Measurements from ENCODE around the gene RAD21L1. TPM values are rescaled to one million over a fixed set of nuclear protein-coding genes. Genes with fewer than 3 reads are reported as not detected.

The RAD21L1 gene
- total RNA-seq, 4 donors from 2014 or later: not detected

GRCh38 chr20:1240549-1240948 is 14.7 kb downstream of the RAD21L1 start:
- Histone ChIP-seq H3K36me3 (no peaks in the 10 kb centered on the region), H3K9me3 (no peaks in the 10 kb centered on the region), H3K4me1 (no peaks in the 10 kb centered on the region), H3K4me3 (no peak overlapping the region), H3K27me3 (peaks cover 0 to 17% (median 0%) of the 10 kb centered on the region in 4 donors), H3K27ac (replicated peaks in 1 of 4) (no peak overlapping the region)
- no peak for DNase-seq (ENCODE audit: extremely low spot score)
- 88% methylated on average over 5 of the region's 5 CpGs for WGBS
- intact Hi-C loops (cut with DNase I): no loop called here
- no peak for TF ChIP-seq EP300 (IDR thresholded peaks at IDR 0.05)

GRCh38 chr20:1241456-1241855 is 15.6 kb downstream of the RAD21L1 start:
- intact Hi-C loops (cut with DNase I): no loop called here
- DNase-seq (ENCODE audit: extremely low spot score): no peak
- Histone ChIP-seq H3K9me3 (no peaks in the 10 kb centered on the region), H3K4me1 (no peaks in the 10 kb centered on the region), H3K27ac (replicated peaks in 1 of 4) (no peak overlapping the region), H3K4me3 (no peak overlapping the region), H3K36me3 (no peaks in the 10 kb centered on the region), H3K27me3 (peaks cover 0 to 12% (median 0%) of the 10 kb centered on the region in 4 donors)
- TF ChIP-seq EP300 (IDR thresholded peaks at IDR 0.05) (no peak), CTCF (IDR thresholded peaks at IDR 0.05) (no peak), POLR2AphosphoS5 (IDR thresholded peaks at IDR 0.05) (no peak), POLR2A (IDR thresholded peaks at IDR 0.05; ENCODE audit: low read depth) (no peak)

GRCh38 chr20:1242099-1242498 is 16.3 kb downstream of the RAD21L1 start:
- 92% methylated on average over 2 of the region's 3 CpGs for WGBS
- Histone ChIP-seq H3K4me1 (no peaks in the 10 kb centered on the region), H3K9me3 (no peaks in the 10 kb centered on the region), H3K36me3 (no peaks in the 10 kb centered on the region), H3K27ac (replicated peaks in 1 of 4) (no peak overlapping the region), H3K27me3 (peaks cover 0 to 12% (median 0%) of the 10 kb centered on the region in 4 donors), H3K4me3 (no peak overlapping the region)
- TF ChIP-seq POLR2AphosphoS5 (IDR thresholded peaks at IDR 0.05) (no peak), CTCF (IDR thresholded peaks at IDR 0.05) (no peak), EP300 (IDR thresholded peaks at IDR 0.05) (no peak), POLR2A (IDR thresholded peaks at IDR 0.05; ENCODE audit: low read depth) (no peak)
- no peak for DNase-seq (ENCODE audit: extremely low spot score)
- intact Hi-C loops (cut with DNase I): no loop called here

- no peak overlapping the region for H3K4me3 ChIP-seq
- no peaks in the 10 kb centered on the region for H3K36me3 ChIP-seq
- H3K27me3 ChIP-seq: peaks cover 0 to 12% (median 0%) of the 10 kb centered on the region in 4 donors
- TF ChIP-seq POLR2A (IDR thresholded peaks at IDR 0.05; ENCODE audit: low read depth) (no peak), EP300 (IDR thresholded peaks at IDR 0.05) (no peak), CTCF (IDR thresholded peaks at IDR 0.05) (no peak), POLR2AphosphoS5 (IDR thresholded peaks at IDR 0.05) (no peak)
- H3K4me1 ChIP-seq: no peaks in the 10 kb centered on the region
- H3K27ac ChIP-seq (replicated peaks in 1 of 4): no peak overlapping the region
- intact Hi-C loops (cut with DNase I): no loop called here
- no peaks in the 10 kb centered on the region for H3K9me3 ChIP-seq
- DNase-seq (ENCODE audit: extremely low spot score): no peak
- 16% methylated on average over 2 of the region's 2 CpGs for WGBS
These were observed 16.7 kb downstream of the RAD21L1 start for GRCh38 chr20:1242530-1242929.

GRCh38 chr20:1245578-1245977 is 19.7 kb downstream of the RAD21L1 start:
- Histone ChIP-seq H3K4me1 (no peaks in the 10 kb centered on the region), H3K27me3 (peaks cover 0 to 11% (median 0%) of the 10 kb centered on the region in 4 donors), H3K4me3 (no peak overlapping the region), H3K9me3 (no peaks in the 10 kb centered on the region), H3K27ac (replicated peaks in 1 of 4) (no peak overlapping the region), H3K36me3 (no peaks in the 10 kb centered on the region)
- DNase-seq (ENCODE audit: extremely low spot score): no peak
- WGBS: 33% methylated on average over 2 of the region's 2 CpGs
- intact Hi-C loops (cut with DNase I): no loop called here
- TF ChIP-seq CTCF (IDR thresholded peaks at IDR 0.05): no peak
- no peak for TF ChIP-seq EP300 (IDR thresholded peaks at IDR 0.05)
- TF ChIP-seq POLR2AphosphoS5 (IDR thresholded peaks at IDR 0.05): no peak
- no peak for TF ChIP-seq POLR2A (IDR thresholded peaks at IDR 0.05; ENCODE audit: low read depth)

Data from esophagus muscularis mucosa (tissue), 4 donors.